HUES48 (cell line): ENCODE measurements around the gene RABGAP1L.

Source experiments
- H3K27ac ChIP-seq: one replicate; pipeline ENCODE4 v1.7.0; 2013; ENCODE audit warnings: low read depth, low read length, inconsistent platforms
- H3K27me3 ChIP-seq: 2 replicates; pipeline ENCODE4 v1.6.1; 2013; ENCODE audit warnings: mild to moderate bottlenecking, low read length; ENCODE audit not compliant: control insufficient read depth, insufficient read depth
- H3K36me3 ChIP-seq: 2 replicates; pipeline ENCODE4 v1.6.1; 2013; ENCODE audit warnings: low read length; ENCODE audit not compliant: control insufficient read depth, insufficient read depth
- H3K4me1 ChIP-seq: 2 replicates; pipeline ENCODE4 v1.6.1; 2013; ENCODE audit warnings: mild to moderate bottlenecking, low read length; ENCODE audit not compliant: control insufficient read depth, insufficient read depth
- H3K4me3 ChIP-seq: 2 replicates; pipeline ENCODE4 v1.5.1; 2013; ENCODE audit warnings: mild to moderate bottlenecking, low read depth, low read length
- H3K9ac ChIP-seq: 2 replicates; pipeline ENCODE4 v1.6.1; 2013; ENCODE audit warnings: mild to moderate bottlenecking, low read depth, low read length, moderate library complexity
- H3K9me3 ChIP-seq: 2 replicates; pipeline ENCODE4 v1.6.1; 2013; ENCODE audit warnings: low read length; ENCODE audit not compliant: control insufficient read depth, insufficient read depth

RABGAP1L gene

DNA sequence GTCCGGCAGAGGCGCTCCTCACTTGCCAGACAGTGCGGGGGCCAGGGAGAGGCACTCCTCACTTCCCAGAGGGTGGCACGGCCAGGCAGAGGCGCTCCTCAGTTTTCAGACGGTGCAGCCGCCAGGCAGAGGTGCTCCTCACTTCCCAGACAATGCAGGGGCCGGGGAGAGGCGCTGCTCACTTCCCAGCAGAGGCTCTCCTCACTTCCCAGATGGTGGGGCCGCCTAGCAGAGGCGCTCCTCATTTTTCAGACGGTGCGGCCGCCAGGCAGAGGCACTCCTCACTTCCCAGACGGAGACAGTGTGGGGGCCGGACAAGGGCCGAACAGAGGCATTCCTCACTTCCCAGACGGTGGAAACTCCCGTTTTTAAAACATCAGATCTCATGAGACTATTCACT is 602.0 kb downstream of the RABGAP1L start:
- 0 out of 2 replicates have a peak, but pooled peaks cover under 1% of the 10 kb centered on the region for H3K4me1 ChIP-seq
- no peak overlapping the region for H3K4me3 ChIP-seq
- no peak overlapping the region for H3K27ac ChIP-seq

DNA sequence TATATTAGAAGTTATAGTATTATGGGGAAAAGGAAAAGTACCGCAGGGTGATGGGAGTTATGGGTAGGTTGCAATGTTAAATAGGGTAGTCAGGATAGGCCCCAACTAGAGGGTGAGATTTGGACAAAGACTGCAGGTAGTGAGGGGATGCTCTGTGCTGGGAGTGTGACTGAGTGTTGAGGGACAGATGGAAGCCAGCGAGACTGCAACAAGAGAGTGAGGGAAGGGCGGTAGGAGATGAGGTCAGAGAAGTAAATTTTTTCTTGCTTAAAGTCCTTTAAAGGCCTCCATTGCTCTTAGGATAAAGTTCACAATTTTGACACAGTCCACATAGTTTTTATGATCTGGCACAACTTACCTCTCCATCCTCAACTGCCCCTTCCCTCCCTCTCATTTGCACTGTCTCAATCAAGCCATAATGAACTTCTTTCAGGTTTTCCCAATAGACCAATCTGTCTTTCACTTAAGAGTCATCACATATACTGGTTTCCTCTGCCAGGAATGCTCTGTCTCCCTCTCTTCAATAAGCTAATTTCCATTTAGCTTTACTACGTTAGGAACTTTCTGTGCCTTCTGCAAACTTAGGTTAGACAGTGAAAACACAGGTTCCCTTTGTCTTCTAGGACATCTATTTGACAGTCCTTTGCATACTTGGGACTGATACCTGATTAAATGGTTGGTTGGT is 602.7 kb downstream of the RABGAP1L start:
- no peaks in the 10 kb centered on the region for H3K36me3 ChIP-seq
- no peak overlapping the region for H3K9ac ChIP-seq
- H3K27me3 ChIP-seq: no peaks in the 10 kb centered on the region
- H3K4me3 ChIP-seq: no peak overlapping the region
- peaks cover 4% of the 10 kb centered on the region; the same call in 1 of the 2 replicates for H3K4me1 ChIP-seq
- H3K27ac ChIP-seq: no peak overlapping the region
- no peaks in the 10 kb centered on the region for H3K9me3 ChIP-seq

More for the DNA sequence above, 602.0 kb downstream of the RABGAP1L start:
- H3K27me3 ChIP-seq: no peaks in the 10 kb centered on the region
- H3K9ac ChIP-seq: no peak overlapping the region
- H3K36me3 ChIP-seq: no peaks in the 10 kb centered on the region
- no peaks in the 10 kb centered on the region for H3K9me3 ChIP-seq

DNA sequence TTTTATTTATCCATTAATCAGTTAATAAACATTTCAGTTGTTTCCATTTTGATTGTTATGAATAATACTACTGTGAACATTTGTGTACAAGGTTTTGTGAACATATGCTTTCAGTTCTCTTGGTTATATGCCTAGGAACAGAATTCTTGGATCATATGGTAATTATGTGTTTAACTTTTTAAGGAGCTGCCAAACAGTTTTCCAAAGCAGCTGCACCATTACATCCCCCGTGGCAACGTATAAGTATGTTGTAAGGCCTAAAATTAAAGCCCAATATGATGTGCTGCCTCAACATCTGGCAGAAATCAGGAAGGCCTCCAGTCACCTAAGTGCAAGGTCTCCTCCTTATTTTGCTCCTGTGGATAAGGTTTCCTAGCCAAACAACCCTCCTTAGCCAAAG is 604.9 kb downstream of the RABGAP1L start:
- no peak overlapping the region for H3K9ac ChIP-seq
- no peaks in the 10 kb centered on the region for H3K9me3 ChIP-seq
- peaks cover 4% of the 10 kb centered on the region; the same call in 1 of the 2 replicates for H3K4me1 ChIP-seq
- no peaks in the 10 kb centered on the region for H3K36me3 ChIP-seq
- H3K27ac ChIP-seq: no peak overlapping the region
- H3K4me3 ChIP-seq: no peak overlapping the region
- H3K27me3 ChIP-seq: no peaks in the 10 kb centered on the region

DNA sequence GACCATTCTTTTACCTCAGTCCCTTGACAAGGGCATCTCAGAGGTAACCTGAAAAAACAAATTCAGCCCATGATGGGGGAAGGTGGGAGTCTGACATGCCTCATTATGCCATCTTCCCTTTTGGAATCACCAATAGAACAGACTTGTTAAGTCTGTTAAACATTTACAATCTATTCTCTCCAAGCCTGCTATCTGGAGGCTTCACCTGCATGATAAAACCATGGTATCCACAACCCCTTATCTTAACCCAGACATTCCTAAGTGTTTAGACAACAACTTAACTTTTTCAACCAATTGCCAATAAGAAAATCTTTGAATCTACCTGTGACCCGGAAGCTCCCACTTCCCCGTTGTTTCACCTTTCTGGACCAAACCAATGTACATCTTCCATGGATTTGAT is 607.4 kb downstream of the RABGAP1L start:
- H3K4me3 ChIP-seq: no peak overlapping the region
- peaks cover 13% of the 10 kb centered on the region; the same call in 1 of the 2 replicates for H3K4me1 ChIP-seq
- no peak overlapping the region for H3K27ac ChIP-seq
- no peaks in the 10 kb centered on the region for H3K9me3 ChIP-seq
- H3K27me3 ChIP-seq: no peaks in the 10 kb centered on the region
- H3K9ac ChIP-seq: no peak overlapping the region
- no peaks in the 10 kb centered on the region for H3K36me3 ChIP-seq

DNA sequence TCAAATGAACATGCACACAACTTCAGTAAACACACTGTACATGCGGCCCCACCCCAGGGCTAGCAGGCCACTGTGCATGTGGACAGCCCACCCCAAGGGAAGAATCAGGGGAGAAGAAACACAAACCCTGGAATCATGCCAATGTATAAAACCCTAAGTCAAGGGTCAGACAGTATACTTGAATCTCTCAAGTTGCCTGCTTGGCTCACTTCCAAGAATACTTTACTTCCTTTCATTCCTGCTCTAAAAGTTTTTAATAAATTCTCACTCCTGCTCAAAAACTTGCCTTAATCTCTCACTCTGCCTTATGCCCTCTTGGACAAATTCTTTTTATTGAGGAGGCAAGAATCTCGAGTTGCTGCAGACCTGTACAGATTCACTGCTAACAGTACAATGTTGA is 609.2 kb downstream of the RABGAP1L start:
- H3K4me1 ChIP-seq: peaks cover 13% of the 10 kb centered on the region; the same call in 1 of the 2 replicates
- H3K27ac ChIP-seq: no peak overlapping the region
- no peaks in the 10 kb centered on the region for H3K36me3 ChIP-seq
- no peaks in the 10 kb centered on the region for H3K27me3 ChIP-seq
- H3K4me3 ChIP-seq: no peak overlapping the region
- H3K9ac ChIP-seq: no peak overlapping the region
- H3K9me3 ChIP-seq: no peaks in the 10 kb centered on the region

DNA sequence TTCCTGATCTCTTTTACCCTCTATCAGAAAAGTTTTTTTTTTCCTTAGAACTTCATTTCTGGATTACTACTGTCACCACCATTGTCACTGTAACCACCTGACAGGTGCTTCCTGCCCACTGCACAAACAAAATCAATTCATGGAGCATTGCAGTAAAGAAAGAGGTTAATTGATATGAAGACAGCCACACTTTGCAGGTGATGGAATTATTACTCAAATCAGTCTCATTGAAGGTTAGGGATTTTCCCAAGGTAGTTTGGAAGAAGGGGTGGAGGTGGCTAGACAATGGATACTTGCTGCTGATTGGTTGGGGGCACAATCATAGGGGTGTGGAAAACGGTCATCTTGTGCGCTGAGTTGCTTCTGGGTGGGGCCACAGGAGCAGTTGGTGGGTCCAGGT is 609.6 kb downstream of the RABGAP1L start:
- H3K36me3 ChIP-seq: no peaks in the 10 kb centered on the region
- H3K4me3 ChIP-seq: no peak overlapping the region
- no peak overlapping the region for H3K9ac ChIP-seq
- peaks cover 13% of the 10 kb centered on the region; the same call in 1 of the 2 replicates for H3K4me1 ChIP-seq
- H3K27ac ChIP-seq: no peak overlapping the region
- no peaks in the 10 kb centered on the region for H3K27me3 ChIP-seq
- no peaks in the 10 kb centered on the region for H3K9me3 ChIP-seq

DNA sequence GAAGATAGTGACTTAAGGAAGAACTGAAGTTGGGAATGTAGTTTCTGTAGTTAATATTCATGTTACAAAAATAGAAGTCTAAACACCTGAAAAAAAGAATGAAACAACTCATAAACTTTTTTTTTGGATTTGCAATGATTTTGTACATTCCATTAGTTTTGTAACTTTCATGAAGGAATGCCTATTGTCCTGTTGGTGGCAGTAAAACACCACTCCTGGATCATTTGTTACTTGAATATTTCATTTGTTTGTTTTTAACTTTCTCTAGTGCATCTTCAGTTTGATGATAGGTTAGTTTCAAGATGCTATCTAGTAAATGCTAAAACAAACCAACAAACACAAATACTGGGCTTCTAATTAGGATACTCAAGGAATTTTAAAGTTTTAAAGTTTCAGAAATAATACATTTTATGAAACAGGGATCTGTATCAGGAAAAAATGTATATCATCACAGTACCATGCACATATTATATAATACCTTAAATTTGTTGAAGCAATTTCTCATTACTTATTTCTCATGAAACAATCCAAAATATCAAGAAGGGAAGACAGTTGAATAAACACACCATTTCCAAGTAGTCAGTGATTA is 610.7 kb downstream of the RABGAP1L start:
- peaks cover 13% of the 10 kb centered on the region; the same call in 1 of the 2 replicates for H3K4me1 ChIP-seq
- H3K27ac ChIP-seq: no peak overlapping the region
- H3K36me3 ChIP-seq: no peaks in the 10 kb centered on the region
- no peaks in the 10 kb centered on the region for H3K27me3 ChIP-seq
- H3K4me3 ChIP-seq: no peak overlapping the region
- H3K9me3 ChIP-seq: no peaks in the 10 kb centered on the region
- no peak overlapping the region for H3K9ac ChIP-seq

DNA sequence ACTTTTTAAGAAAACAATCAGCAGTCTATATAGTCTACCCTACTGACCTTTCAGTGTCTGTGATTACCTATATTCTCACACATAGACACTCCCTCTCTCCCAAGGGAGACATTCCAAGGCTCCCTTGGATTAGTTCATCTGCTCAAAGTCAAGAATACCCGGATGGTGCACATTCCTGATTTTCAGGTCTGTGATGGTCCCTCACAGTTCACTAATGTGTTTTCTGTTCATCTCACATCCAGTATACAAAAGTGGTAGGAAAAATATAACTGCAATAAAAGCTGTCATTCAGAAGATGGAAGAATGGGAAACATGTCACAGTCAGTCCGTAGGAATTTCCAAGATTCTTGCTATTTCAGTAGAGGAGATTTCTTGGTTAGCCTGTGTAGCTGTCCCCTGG is 616.3 kb downstream of the RABGAP1L start:
- Histone ChIP-seq H3K27me3 (no peaks in the 10 kb centered on the region), H3K9ac (no peak overlapping the region), H3K4me3 (no peak overlapping the region), H3K27ac (no peak overlapping the region), H3K9me3 (no peaks in the 10 kb centered on the region), H3K4me1 (peaks cover 3% of the 10 kb centered on the region; the same call in 1 of the 2 replicates), H3K36me3 (no peaks in the 10 kb centered on the region)

DNA sequence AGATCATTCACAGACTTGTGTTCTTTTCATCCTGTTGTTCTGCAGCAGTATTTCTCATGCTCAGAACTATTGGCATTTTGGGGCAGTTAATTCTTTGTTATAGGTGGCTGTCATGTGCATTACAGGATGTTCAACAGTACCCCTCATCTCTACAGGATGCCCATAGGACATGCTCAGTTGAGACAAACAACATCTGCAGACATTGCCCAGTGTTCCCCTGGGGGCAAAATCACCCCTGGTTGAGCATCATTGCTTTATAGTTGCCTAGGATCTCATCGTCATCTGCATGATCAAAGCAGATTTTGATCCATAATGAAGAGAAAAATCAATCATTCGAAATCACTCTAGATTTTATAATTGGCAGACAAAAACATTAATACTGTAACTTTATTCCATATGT is 617.9 kb downstream of the RABGAP1L start:
- H3K4me1 ChIP-seq: no peaks in the 10 kb centered on the region
- no peaks in the 10 kb centered on the region for H3K27me3 ChIP-seq
- H3K36me3 ChIP-seq: no peaks in the 10 kb centered on the region
- H3K27ac ChIP-seq: no peak overlapping the region
- no peaks in the 10 kb centered on the region for H3K9me3 ChIP-seq
- H3K4me3 ChIP-seq: no peak overlapping the region
- H3K9ac ChIP-seq: no peak overlapping the region

DNA sequence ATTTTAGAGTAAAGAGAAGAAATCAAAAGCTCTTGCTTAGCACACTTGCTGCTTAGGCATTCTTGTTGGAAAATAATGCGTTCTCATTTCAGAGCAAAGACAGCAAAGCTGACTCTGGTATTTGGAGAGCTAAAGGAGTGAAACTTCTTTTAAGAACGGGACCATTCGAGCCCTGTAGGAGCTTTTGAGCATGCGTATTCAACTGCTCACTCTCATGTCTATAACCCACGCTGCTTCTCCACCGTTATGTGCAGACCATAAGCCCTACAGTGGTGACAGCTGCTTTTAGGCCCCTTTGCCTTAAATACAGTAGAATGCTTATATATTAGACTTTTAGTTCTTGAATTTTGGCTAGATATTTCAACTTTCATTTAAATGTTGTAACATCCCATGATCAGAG is 626.2 kb downstream of the RABGAP1L start:
- H3K27ac ChIP-seq: no peak overlapping the region
- no peaks in the 10 kb centered on the region for H3K27me3 ChIP-seq
- no peak overlapping the region for H3K9ac ChIP-seq
- no peaks in the 10 kb centered on the region for H3K9me3 ChIP-seq
- no peak overlapping the region for H3K4me3 ChIP-seq
- peaks cover 6% of the 10 kb centered on the region; the same call in 1 of the 2 replicates for H3K4me1 ChIP-seq
- no peaks in the 10 kb centered on the region for H3K36me3 ChIP-seq

DNA sequence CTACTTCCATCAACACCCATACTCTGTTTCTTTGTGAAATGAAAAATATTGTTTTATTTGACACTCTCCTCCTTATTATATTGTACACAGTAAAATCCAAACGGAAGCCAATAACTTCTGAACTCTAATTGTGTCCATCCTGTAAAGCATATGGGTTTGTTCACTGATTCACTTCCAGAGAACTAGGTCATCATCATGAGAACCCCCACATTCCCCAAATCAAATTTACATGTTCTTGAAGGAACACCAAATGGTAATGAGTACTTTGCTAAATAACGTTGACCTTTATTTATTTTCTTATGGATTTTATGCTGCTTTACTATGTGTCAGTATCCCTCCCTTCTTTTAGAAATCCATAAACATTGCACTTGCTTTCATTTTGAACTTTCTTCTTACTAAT is 627.0 kb downstream of the RABGAP1L start:
- no peak overlapping the region for H3K27ac ChIP-seq
- no peaks in the 10 kb centered on the region for H3K9me3 ChIP-seq
- H3K36me3 ChIP-seq: no peaks in the 10 kb centered on the region
- H3K27me3 ChIP-seq: no peaks in the 10 kb centered on the region
- no peak overlapping the region for H3K9ac ChIP-seq
- H3K4me3 ChIP-seq: no peak overlapping the region
- H3K4me1 ChIP-seq: peaks cover 6% of the 10 kb centered on the region; the same call in 1 of the 2 replicates
